Thyroid gland (tissue), 4 donors: ENCODE results near the gene CTR9. TPM values are rescaled to one million over a fixed set of nuclear protein-coding genes. Genes with fewer than 3 reads are reported as not detected.

Experiments
- DNase-seq, 2 donors: peaks; one replicate each; pipeline ENCODE4 v3.0.0-alpha.2; 2019
- H3K27ac ChIP-seq, 3 donors: fragments of 200-600 bp; sonication (generic); 1 replicate in 2 of 3; 2 replicates in 1 of 3; pipeline ENCODE4 v1.5.1; 2016 to 2019; ENCODE audit warnings: mild to moderate bottlenecking in 1 of 3, moderate library complexity in 1 of 3
- H3K27me3 ChIP-seq: fragments of 200-600 bp; sonication (generic); one replicate; pipeline ENCODE4 v1.5.1; 2019
- H3K36me3 ChIP-seq, 2 donors: fragments of 200-600 bp; sonication (generic); one replicate each; pipeline ENCODE4 v1.5.1; 2016 to 2019
- H3K4me1 ChIP-seq, 2 donors: fragments of 200-600 bp; sonication (generic); one replicate each; pipeline ENCODE4 v1.5.1; 2017 to 2019
- H3K4me3 ChIP-seq, 3 donors: fragments of 200-600 bp; sonication (generic); replicated peaks in 1 of 3; 1 replicate in 2 of 3; 2 replicates in 1 of 3; pipeline ENCODE4 v1.5.1; 2016; ENCODE audit warnings: mild to moderate bottlenecking in 1 of 3
- H3K9me3 ChIP-seq: fragments of 200-600 bp; sonication (generic); one replicate; pipeline ENCODE4 v1.5.1; 2017
- CTCF ChIP-seq, 6 experiments: fragments of 200-600 bp in 3 of 6; fragments of 450-650 bp in 3 of 6; sonication (generic) in 3 of 6; IDR thresholded peaks; one replicate each; pipeline ENCODE4 v1.5.1; 2016 to 2019; ENCODE audit warnings: antibody characterized with exemption in 6 of 6, mild to moderate bottlenecking in 2 of 6, inconsistent platforms in 1 of 6, moderate library complexity in 1 of 6
- POLR2A ChIP-seq, 2 donors: fragments of 450-650 bp; IDR thresholded peaks; one replicate each; pipeline ENCODE4 v1.6.1; 2017; ENCODE audit warnings: antibody characterized with exemption in 2 of 2, mild to moderate bottlenecking in 2 of 2, moderate library complexity in 1 of 2
- WGBS, 2 donors: methylation state at CpG; one replicate each; pipeline ENCODE4 v1.1.5; 2017; 5-methylcytosine and 5-hydroxymethylcytosine counted together
- intact Hi-C: fragments of 100-400 bp; cut with DNase I; formaldehyde crosslinking; loops from one replicate; pipeline ENCODE4 v1.15.1; 2023
- total RNA-seq, 4 donors: library from RNA; depleted of rRNA; stranded (reverse); fragments of >200 nt; gene quantifications; one replicate each; pipeline ENCODE4 v1.2.3, GENCODE V29; 2016

The CTR9 gene
- total RNA-seq, 4 donors from 2014 or later, result 28.9 to 35.3 (median 31.7) TPM

GRCh38 chr11:10806206-10806605, 55.2 kb downstream of the CTR9 start:
- Histone ChIP-seq H3K4me3 (no peak overlapping the region), H3K27me3 (no peaks in the 10 kb centered on the region), H3K36me3 (peaks cover 57 to 59% of the 10 kb centered on the region in 2 donors), H3K27ac (no peak overlapping the region), H3K4me1 (peaks cover 12 to 28% of the 10 kb centered on the region in 2 donors), H3K9me3 (no peaks in the 10 kb centered on the region)
- DNase-seq, result no peak
- TF ChIP-seq POLR2A (IDR thresholded peaks at IDR 0.05) (no peak), CTCF (IDR thresholded peaks at IDR 0.05) (no peak)
- intact Hi-C loops, result loop anchor here (5.0 kb wide), 1 partner anchor 51 kb away; the partner anchor contains the start of gene ZBED5
- 77 to 91% methylated on average over 4 of the region's 4 CpGs for WGBS, 2 donors

- DNase-seq, result peak; percentile 52 to 59
- H3K36me3 ChIP-seq, result peaks cover 43 to 45% of the 10 kb centered on the region in 2 donors
- intact Hi-C loops, result loop anchor here (5.0 kb wide), 1 partner anchor 50 kb away; the partner anchor contains the start of gene ZBED5
- peak overlapping the region; percentile 93 to 99 (median 95) for H3K27ac ChIP-seq
- 0% methylated on average over 18 of the region's 39 CpGs for WGBS, 2 donors
- no peak for TF ChIP-seq POLR2A (IDR thresholded peaks at IDR 0.05)
- TF ChIP-seq CTCF (IDR thresholded peaks at IDR 0.05), result no peak
- H3K4me1 ChIP-seq, result peaks cover 12 to 28% of the 10 kb centered on the region in 2 donors
- H3K27me3 ChIP-seq, result no peaks in the 10 kb centered on the region
- H3K4me3 ChIP-seq, result peak overlapping the region; percentile 77 to 97 (median 87)
- H3K9me3 ChIP-seq, result no peaks in the 10 kb centered on the region
Observed at GRCh38 chr11:10807493-10808234, 56.6 kb downstream of the CTR9 start.

- peaks cover 12 to 28% of the 10 kb centered on the region in 2 donors for H3K4me1 ChIP-seq
- peak overlapping the region; percentile 77 to 97 (median 87) for H3K4me3 ChIP-seq
- peaks cover 38 to 39% of the 10 kb centered on the region in 2 donors for H3K36me3 ChIP-seq
- no peak for DNase-seq
- H3K9me3 ChIP-seq, result no peaks in the 10 kb centered on the region
- TF ChIP-seq CTCF (IDR thresholded peaks at IDR 0.05), result no peak
- no peak for TF ChIP-seq POLR2A (IDR thresholded peaks at IDR 0.05)
- peak overlapping the region; percentile 93 to 99 (median 95) for H3K27ac ChIP-seq
- no peaks in the 10 kb centered on the region for H3K27me3 ChIP-seq
- 0 to 1% methylated on average over 4 to 16 of the region's 36 CpGs for WGBS, 2 donors
- intact Hi-C loops, result loop anchor here (5.0 kb wide), 1 partner anchor 49 kb away; the partner anchor contains the start of gene ZBED5
Observed at GRCh38 chr11:10808235-10808552, 57.1 kb downstream of the CTR9 start.

- 0 to 2% methylated on average over 34 to 64 of the region's 65 CpGs for WGBS, 2 donors
- Histone ChIP-seq H3K9me3 (no peaks in the 10 kb centered on the region), H3K4me1 (peaks cover 12 to 28% of the 10 kb centered on the region in 2 donors), H3K36me3 (peaks cover 32 to 34% of the 10 kb centered on the region in 2 donors), H3K4me3 (peak within 1 kb of the TSS; percentile 77 to 97 (median 87)), H3K27ac (peak within 1 kb of the TSS; percentile 93 to 99 (median 95)), H3K27me3 (no peaks in the 10 kb centered on the region)
- TF ChIP-seq POLR2A (IDR thresholded peaks at IDR 0.05), result peak; percentile 96 to 100
- TF ChIP-seq CTCF (IDR thresholded peaks at IDR 0.05), result no peak
- peak; percentile 99 for DNase-seq
- intact Hi-C loops, result loop anchor here (5.0 kb wide), 1 partner anchor 49 kb away; the partner anchor contains the start of gene ZBED5
Observed at GRCh38 chr11:10808553-10809372, 57.7 kb downstream of the CTR9 start, which contains the start of gene EIF4G2. Gene EIF4G2 (minus strand): TSS chr11:10808926.
